BE2C (cell line): ENCODE data around the gene RFX2.
"Not testable (repeated sequence)": the region's sequence is repeated elsewhere in the genome, so short reads cannot be mapped to it uniquely, and the experiment has no call there.

Experiments
- DNase-seq: peaks from one replicate; pipeline ENCODE4 v3.0.0-alpha.2; 2020
- H3K27me3 ChIP-seq: fragments of 250-450 bp; sonication (Bioruptor Pico); 2 replicates; pipeline ENCODE4 v1.5.1; 2020; ENCODE audit warnings: mild to moderate bottlenecking
- H3K36me3 ChIP-seq: fragments of 250-450 bp; sonication (Bioruptor Pico); 2 replicates; pipeline ENCODE4 v1.5.1; 2020; ENCODE audit warnings: mild to moderate bottlenecking
- H3K4me1 ChIP-seq: fragments of 250-450 bp; sonication (Bioruptor Pico); 2 replicates; pipeline ENCODE4 v1.5.1; 2020
- H3K4me3 ChIP-seq: 2 replicates; pipeline ENCODE4 v1.5.1; 2011; ENCODE audit warnings: low read depth, low read length
- H3K9me3 ChIP-seq: fragments of 250-450 bp; sonication (Bioruptor Pico); 2 replicates; pipeline ENCODE4 v1.5.1; 2020
- CTCF ChIP-seq: IDR thresholded peaks from 2 replicates; pipeline ENCODE4 v1.5.1; 2012; ENCODE audit warnings: mild to moderate bottlenecking, low read depth, low read length

Gene RFX2

GRCh38 chr19:6108721-6109633 lies 1.3 kb downstream of the RFX2 start:
- Histone ChIP-seq H3K4me3 (peak overlapping the region; percentile 83), H3K36me3 (no peaks in the 10 kb centered on the region), H3K27me3 (no peaks in the 10 kb centered on the region), H3K4me1 (no peaks in the 10 kb centered on the region), H3K9me3 (no peaks in the 10 kb centered on the region)
- DNase-seq: peak; percentile 41
- TF ChIP-seq CTCF: no peak

- H3K4me3 ChIP-seq, H3K27me3 ChIP-seq, DNase-seq, H3K36me3 ChIP-seq, H3K9me3 ChIP-seq, H3K4me1 ChIP-seq: not testable (repeated sequence)
Observed at GRCh38 chr19:6106643-6107294, 3.5 kb downstream of the RFX2 start.

GRCh38 chr19:6105444-6105843 lies 4.9 kb downstream of the RFX2 start:
- no peak for DNase-seq
- TF ChIP-seq CTCF: no peak

GRCh38 chr19:6103894-6104293 lies 6.4 kb downstream of the RFX2 start:
- no peak for TF ChIP-seq CTCF
- H3K4me1 ChIP-seq: peaks cover 8% of the 10 kb centered on the region
- no peak for DNase-seq
- H3K36me3 ChIP-seq: no peaks in the 10 kb centered on the region
- H3K27me3 ChIP-seq: no peaks in the 10 kb centered on the region
- no peak overlapping the region for H3K4me3 ChIP-seq
- peaks cover 4% of the 10 kb centered on the region; the same call in 1 of the 2 replicates for H3K9me3 ChIP-seq

More at GRCh38 chr19:6105444-6105843, 4.9 kb downstream of the RFX2 start:
- Histone ChIP-seq H3K9me3 (no peaks in the 10 kb centered on the region), H3K4me3 (no peak overlapping the region), H3K27me3 (no peaks in the 10 kb centered on the region), H3K4me1 (peaks cover 1% of the 10 kb centered on the region), H3K36me3 (no peaks in the 10 kb centered on the region)

- Histone ChIP-seq H3K36me3 (no peaks in the 10 kb centered on the region), H3K4me1 (peaks cover 8% of the 10 kb centered on the region), H3K9me3 (peaks cover 4% of the 10 kb centered on the region; the same call in 1 of the 2 replicates), H3K27me3 (no peaks in the 10 kb centered on the region), H3K4me3 (no peak overlapping the region)
- DNase-seq: no peak
- TF ChIP-seq CTCF: no peak
Observed at GRCh38 chr19:6103217-6103644, 7.1 kb downstream of the RFX2 start.

- no peak for TF ChIP-seq CTCF
- Histone ChIP-seq H3K27me3 (no peaks in the 10 kb centered on the region), H3K4me1 (peaks cover 8% of the 10 kb centered on the region), H3K36me3 (no peaks in the 10 kb centered on the region), H3K9me3 (peaks cover 4% of the 10 kb centered on the region; the same call in 1 of the 2 replicates), H3K4me3 (no peak overlapping the region)
- DNase-seq: no peak
Observed at GRCh38 chr19:6101991-6102390, 8.3 kb downstream of the RFX2 start.
